Ishikawa (cell line): ENCODE data around the gene CD226.

Experiments
- CEBPB ChIP-seq: IDR thresholded peaks from 2 replicates; pipeline ENCODE4 v1.6.1; 2012
- CREB1 ChIP-seq: IDR thresholded peaks from 2 replicates; pipeline ENCODE4 v1.6.1; 2012; ENCODE audit warnings: low read depth
- EGR1 ChIP-seq: IDR thresholded peaks from 2 replicates; pipeline ENCODE4 v1.6.1; 2012
- EP300 ChIP-seq: IDR thresholded peaks from 2 replicates; pipeline ENCODE4 v1.6.1; 2012; ENCODE audit warnings: borderline replicate concordance
- NFIC ChIP-seq: IDR thresholded peaks from 2 replicates; pipeline ENCODE4 v1.6.1; 2012
- TAF1 ChIP-seq: IDR thresholded peaks from 2 replicates; pipeline ENCODE4 v1.6.1; 2012; ENCODE audit warnings: low read depth, mild to moderate bottlenecking
- TEAD4 ChIP-seq: IDR thresholded peaks from 2 replicates; pipeline ENCODE4 v1.6.1; 2012
- ZBTB7A ChIP-seq: IDR thresholded peaks from 2 replicates; pipeline ENCODE4 v1.6.1; 2012; ENCODE audit warnings: low read depth

DNA sequence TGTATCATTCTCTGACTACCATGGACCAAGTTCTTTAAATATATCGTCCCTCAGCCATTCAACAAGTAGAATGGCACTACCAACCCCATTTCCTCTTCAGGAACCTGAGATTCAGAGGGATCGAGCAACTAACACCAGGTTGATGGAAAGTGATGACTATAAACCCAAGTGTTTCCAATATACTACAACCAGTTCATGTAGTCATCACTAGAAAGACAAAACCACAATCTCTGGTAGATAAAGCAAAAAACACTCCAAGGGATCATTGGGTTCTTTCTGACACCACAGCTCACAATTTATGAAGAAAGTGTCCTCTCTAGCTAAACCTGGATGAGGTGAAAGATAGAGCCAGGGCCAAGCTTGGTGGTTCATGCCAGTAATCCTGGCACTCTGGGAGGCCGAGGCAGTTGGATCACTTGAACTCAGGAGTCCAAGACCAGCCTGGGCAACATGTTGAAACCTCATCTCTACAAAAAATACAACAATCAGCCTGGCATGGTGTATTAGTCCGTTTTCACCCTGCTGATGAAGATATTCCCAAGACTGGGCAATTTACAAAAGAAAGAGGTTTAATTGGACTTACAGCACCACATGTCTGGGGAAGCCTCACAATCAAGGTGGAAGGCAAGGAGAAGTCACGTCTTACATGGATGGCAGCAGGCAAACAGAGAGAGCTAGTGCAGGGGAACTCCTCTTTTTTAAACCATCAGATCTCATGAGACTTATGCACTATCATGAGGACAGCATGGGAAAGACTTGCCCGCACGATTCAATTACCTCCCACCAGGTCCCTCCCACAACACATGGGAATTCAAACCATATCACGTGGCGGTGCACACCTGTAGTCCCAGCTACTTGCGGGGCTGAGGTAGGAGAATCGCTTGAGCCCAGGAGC, 2.2 kb downstream of the CD226 start:
- TF ChIP-seq EP300 (no peak), NFIC (no peak), TAF1 (no peak), CEBPB (no peak), CREB1 (no peak), ZBTB7A (no peak), EGR1 (no peak), TEAD4 (no peak)
